Measurements from ENCODE around the gene ANO1.

ANO1 gene

GRCh38 chr11:70054004-70054403, 24.1 kb upstream of the ANO1 start:
- no peak for DNase-seq

DNA sequence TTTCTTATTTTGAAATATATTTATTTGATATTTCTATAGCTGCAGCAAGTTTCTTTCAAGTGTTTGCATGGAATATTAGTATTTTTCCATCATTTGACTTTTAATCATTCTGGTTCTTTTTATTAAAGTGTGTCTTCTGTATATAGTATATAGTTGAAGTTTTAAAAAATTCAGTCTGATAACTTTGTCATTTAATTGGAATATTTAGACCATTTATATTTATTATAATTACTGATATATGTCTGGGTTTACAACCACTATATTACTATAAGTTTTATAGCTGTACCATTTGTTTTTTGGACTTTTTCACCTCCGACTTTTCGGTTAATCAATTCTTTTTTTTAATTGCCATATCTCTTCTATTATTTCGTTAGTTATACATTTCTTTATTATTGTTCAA, 22.7 kb upstream of the ANO1 start:
- no peak for DNase-seq

GRCh38 chr11:70057080-70057479, 21.0 kb upstream of the ANO1 start:
- no peak for DNase-seq

- no peak for DNase-seq
These were observed 18.1 kb upstream of the ANO1 start for GRCh38 chr11:70059971-70060370.

DNA sequence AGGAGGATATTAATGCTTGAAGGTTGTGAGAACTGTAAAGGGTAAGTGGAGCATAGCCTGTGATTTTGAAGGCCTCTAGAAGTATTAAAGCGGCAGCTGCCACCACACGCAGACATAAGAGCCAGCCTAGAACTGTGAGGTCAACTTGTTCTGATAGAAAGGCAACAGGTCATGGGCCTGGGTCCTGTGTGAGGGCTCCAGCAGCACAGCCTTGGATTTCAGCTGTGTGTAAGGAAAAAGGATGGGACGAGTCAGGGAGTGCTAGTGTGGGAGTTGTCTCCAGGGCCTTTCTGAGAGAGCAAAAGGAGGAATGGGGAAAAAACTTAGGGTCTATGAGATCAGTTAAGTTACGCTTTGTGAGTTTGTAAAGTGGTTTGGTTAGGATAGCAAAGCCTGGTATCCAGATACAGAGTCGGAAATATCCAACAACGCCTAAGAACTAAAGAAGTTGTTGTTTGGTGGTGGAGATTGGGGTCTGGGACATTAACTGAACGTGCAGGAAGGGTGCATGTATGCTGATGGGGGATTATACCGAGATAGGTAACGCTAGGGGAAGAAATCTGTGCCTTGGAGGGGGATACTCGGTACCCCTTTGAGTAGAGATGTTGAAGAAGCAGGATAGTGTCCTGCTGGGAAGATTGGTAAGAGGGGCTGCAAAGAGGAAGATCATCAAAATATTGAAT, 17.4 kb upstream of the ANO1 start:
- no peak for DNase-seq

DNA sequence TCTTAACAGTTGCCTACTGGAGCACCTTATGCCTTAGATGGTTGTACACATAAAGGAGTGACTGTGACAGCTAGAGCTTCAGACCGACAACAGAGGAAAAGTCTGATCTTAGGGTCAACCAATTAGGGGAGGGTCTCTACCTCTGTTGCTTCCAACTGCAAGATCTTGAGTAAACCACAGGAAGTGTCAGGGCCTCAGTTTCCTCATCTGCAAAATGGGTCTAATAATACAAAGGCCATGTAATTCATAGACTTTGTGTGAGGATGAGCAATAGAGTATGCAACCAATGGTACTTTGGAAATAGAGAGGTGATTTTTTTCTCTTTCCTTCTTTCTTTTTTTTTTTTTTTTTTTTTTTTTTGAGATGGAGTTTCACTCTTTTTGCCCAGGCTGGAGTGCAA, 16.4 kb upstream of the ANO1 start:
- DNase-seq: no peak

- DNase-seq: no peak
These were observed 15.0 kb upstream of the ANO1 start for GRCh38 chr11:70063121-70063520.

- no peak for DNase-seq
These were observed 14.6 kb upstream of the ANO1 start for GRCh38 chr11:70063555-70063954.

DNA sequence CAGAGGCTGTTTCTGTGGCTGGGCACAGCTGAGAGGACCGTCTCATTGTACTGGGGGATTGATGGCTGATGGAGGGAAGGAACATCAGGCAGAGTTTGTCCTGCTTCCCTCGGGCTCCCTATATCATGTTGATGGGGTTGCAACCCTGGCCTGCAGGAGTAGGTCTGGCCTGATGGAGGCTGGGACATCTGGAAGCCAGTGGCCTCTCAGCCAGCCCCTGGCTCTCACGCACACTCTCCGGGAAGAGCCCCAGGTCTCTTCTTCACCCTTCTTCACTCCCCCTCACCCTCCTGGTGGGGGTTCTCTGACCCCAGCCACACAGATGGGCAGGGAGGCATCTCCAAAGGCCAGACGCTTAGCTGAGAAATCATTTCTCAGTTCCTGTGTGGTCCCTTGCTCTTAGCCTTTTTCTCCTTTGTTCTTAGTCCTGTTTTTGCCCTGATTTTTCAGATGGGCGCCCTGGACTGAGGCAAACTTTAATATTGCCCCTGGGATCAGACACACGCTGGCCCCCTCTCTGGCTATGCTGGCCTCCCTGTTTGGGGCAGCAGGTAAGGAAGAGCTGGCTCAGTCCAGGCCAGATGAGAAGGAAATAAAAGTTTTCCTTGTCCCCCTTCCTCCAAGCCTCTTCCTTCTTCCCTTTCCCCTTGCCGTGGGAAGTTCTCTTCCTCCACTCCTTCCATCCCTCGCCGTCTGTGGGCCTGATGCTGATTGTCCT, 13.9 kb upstream of the ANO1 start:
- no peak for DNase-seq

DNA sequence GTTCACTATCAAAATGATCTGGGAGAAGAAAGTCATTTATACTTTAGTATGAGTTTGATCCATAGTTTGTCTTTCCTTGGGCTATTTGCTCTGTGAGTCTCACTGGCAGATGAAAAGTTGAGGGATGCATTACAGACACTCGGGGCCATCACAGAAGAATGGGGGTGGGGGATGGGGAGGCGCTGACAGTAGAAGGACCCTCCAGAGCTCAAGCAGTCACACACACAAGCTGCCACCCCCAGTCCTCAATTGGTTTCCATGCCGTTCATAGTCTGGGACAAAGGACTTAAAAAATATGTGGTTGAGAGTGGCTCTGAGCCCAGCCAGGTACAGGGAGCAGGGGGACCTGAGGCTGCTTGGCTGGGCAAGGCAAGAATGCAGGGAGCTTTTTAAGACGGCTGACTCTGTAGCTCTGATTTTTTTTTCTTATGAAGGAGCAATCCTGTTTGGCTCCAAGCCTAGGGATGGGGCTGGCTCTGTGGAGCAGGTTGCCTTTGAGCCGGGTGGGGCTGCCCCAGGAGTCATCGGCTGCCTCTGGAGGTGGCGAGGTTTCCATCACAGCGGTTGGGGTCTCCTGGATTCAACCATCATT, 13.3 kb upstream of the ANO1 start:
- DNase-seq: no peak

DNA sequence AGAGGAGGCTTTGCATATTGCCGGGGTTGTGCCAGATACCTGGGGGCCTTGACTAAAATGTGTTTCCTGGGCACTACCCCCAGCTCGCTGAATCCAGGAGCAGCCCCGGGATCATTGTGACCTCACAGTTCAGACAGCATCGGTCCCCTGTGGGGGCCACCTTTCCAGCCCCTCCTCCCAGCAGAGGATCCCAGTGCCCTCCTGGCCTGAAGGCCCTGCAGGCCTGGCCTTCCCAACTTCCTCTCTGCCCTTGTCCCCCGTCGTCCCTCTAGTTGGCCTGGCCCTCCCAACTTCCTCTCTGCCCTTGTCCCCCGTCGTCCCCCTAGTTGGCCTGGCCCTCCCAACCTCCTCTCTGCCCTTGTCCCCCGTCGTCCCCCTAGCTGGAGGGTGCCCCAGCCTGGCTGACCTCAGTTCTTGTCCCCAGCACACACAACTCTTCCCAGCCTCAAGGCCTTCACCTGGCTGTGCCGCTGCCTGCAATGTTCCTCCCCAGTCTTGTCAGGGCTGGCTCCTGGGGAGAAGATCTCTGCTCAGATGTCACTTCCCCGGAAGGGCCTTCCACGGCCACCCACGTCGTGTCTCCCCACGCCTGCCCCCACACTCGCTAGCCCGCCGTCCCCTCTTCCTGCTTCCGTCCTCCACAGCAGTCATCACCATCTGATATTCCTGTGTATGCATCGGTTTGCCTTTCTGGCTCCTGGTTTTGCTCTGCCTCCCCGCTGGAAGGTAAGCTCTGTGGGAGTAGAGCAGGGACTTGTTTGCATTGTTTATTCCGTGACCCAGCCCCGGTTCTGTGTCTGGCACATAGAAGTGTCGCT, 12.6 kb upstream of the ANO1 start:
- no peak for DNase-seq

- no peak for DNase-seq
These were observed 12.0 kb upstream of the ANO1 start for GRCh38 chr11:70066136-70066520.

DNA sequence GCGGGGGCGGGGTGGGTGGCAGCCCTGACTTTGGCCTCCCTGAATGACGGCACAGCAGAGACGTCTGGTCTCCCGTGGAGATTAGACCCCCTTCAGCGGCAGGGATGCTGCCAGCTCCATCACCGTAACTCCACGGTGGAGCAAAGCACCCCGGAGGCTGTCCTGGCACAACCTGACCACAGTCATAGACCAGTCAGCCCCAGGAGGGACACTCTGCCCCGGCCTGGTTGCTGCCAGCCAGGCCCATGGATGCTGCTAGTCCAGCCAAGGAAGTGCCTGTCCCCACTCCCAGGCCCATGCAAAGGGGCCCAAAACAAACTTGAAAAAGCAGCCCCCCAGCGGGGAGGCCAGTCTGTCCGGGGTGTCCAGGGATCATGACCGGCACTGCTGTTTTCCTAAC, 11.5 kb upstream of the ANO1 start:
- DNase-seq: no peak

DNA sequence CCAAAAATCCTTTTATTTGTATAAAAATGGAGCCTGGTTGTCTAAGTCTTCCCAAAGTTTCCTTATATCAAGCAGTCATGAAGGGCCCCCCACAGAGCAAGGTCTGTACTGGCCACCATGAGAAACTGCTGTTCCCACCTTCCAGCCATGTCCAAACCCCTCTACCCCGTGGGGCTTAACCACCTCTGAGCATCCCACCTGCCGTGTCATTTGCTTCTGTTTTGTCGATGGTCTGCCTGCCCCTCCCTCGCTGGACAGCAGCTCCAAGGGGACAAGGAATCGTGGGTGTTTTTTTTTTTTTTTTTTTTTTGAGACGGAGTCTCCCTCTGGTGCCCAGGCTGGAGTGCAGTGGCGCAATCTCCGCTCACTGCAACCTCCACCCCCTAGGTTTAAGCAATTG, 11.1 kb upstream of the ANO1 start:
- no peak for DNase-seq

DNA sequence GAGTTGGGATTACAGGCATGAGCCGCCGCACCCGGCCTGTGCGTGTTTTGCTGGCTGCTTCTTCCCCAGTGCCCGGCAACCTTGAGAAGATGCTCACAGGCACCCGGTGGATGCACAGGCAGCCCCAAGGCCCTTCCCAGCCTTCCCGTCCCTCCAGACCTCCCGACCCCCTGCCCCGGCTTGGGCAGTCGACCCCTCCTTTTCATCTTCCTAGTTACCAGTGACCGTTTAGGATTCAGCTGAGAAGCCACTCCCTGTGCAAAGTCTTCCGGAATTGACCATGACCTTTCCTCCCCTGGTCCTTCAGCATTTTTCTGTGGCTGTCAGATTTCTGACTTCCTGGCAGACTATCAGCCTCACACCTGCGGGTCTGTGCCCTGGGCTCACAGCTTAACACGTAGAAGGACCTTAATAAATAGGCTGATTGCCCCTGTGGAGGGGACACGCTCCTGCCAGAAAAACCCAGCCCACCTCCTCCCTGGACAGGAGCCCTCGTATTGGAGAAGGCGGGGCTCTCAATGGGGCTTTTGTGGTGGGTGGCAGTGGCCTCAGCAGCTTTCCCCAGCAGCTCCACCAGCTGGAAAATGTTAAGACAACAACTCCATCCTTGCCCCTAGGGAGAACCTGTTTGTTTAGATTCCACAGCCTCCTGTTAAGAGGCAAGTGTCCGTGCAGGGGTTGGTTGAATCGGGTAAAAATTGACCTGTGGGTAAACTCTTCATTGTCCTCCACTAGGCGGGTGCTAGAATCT, 10.4 kb upstream of the ANO1 start:
- DNase-seq: no peak

DNA sequence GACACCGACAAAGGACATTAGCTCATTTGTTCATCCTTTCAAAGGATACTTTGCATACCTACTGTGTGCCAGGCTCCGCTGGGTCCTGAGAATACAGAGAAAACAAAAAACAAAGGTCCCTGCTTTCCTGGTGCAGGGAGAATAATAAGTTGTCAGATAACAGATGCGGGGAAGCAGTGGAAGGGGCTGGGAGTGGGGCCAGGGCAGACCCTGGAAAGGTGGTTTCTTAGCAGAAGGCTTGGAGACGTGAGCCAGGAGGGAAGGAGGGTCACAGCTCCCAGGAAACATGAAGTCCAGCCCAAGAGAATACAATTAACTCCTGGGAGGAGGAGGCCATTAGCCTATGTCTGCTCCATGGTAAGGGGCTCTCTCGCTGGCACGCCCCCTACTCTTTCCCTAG, 9.8 kb upstream of the ANO1 start:
- DNase-seq: no peak

DNA sequence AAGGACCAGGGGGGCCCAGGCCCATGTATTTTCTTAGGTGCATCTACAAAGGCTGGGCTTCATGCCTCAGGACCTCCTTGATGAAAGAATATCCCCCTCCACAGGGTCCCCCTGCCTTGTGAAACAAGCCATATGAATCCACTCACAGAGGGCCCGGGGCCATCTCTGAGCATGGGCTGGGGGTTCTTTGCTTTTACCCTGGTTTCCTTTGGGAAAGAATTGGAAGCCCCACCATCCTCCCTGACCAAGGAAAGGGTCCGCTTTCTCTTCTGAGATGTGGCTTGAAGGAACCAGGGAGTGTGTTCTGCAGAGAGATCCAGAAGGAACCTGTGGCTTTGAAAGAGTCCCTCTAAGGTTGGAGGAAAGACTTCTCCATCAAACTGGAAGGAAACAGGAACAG, 9.2 kb upstream of the ANO1 start:
- no peak for DNase-seq

DNA sequence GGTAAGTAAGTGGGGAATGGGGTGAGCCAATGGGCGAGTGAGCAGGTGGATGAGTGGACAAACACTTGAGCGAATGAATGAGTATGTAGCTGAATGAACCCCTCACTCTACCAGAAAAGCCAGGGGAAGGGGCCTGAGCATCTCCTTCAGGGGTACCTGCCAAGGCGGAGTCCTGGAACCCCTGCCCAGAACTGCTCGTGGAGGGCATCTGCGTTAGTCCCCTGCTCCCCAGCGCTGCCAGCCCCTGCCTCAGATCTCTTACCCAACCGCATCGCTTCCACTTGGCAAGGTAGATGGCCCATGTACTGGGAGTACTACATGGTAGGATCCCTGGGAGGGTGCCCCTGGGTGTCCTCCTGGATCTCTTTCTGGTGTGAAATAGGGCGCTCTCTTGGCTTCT, 7.4 kb upstream of the ANO1 start:
- no peak for DNase-seq

DNA sequence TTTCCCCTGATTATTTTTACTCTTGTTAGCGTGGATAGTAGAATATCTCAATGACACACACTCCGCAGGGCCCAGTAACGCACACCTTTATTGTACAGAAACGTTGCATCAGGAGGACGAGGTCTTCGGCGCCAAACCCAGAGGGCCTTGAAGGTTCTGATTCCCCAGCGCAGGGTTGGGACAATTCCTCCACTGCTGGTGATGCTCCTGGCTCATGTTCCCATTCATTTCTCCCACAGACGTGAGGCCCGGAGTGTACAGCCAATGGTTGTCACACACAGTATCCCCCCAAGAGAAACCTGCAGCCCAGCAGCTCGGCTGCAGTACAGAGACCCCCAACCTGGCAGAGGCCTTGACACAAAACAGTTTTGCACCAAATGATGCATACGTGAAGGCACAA, 6.1 kb upstream of the ANO1 start:
- no peak for DNase-seq

DNA sequence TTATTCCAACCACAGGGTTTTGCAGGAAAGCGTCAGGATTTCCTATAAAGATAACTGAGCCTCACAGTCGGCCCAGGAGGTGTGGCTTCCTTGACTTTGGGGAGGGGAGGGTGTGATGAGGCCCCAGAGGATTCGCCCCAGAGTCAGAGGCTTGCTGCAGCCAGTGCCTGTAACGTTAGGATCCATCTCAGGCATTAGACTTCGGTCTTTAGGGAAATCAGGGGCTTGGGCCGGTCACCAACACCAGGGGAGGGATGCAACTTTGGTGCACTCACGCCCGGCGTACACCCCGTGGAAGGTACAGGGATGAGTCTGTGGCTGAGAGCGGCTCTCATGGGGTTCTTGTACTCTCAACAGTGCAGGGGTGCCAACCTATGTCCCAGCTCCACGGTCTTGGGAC, 5.7 kb upstream of the ANO1 start:
- DNase-seq: no peak

GRCh38 chr11:70072861-70073755, 5.0 kb upstream of the ANO1 start:
- DNase-seq: no peak

DNA sequence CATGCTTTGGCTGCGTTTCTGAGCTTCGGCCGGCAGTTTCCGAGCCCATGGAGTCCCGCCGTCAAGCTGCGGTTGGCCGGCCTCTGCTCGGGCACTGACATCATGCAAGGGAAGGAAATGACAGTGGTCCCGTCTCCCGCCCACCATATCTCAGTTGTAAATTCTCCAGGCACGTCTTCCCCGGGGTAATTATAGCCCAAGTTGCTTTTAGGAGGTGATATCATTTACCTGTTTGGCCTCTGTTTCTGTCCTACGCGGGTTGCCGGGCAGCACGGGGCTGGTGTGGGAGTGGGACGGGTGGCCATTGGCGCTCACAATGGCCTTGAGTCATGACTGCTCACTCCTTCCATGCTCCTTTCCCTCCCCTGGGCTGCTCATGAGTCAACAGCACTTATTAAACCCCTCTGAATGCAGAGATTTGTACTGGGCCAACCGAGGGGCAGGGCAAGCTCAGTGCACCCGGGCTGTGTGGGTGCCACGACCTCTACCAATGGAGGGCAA, 4.2 kb upstream of the ANO1 start:
- no peak for DNase-seq
